Panc1 (cell line): Measurements from ENCODE around the gene WASF3. TPM values are rescaled to one million over a fixed set of nuclear protein-coding genes. Genes with fewer than 3 reads are reported as not detected.

Experiments
- ATAC-seq: fragments of 200-7000 bp; cut with Tn5 transposase; 2 replicates; pipeline ENCODE4 v1.9.1; 2020; ENCODE audit warnings: mild to moderate bottlenecking, moderate library complexity
- BruUV-seq: library from RNA; stranded (reverse); fragments of 400-500 nt; replicated peaks from 2 replicates; lab custom pipeline; 2021; lab: Mats Ljungman, UMichigan
- CTCF ChIA-PET: fragments of 300-600 bp; sonication (Branson Sonifier 250); formaldehyde crosslinking; loops from one replicate; lab custom pipeline; 2022; ENCODE audit warnings: antibody characterized with exemption; lab: Charles Lee
- POLR2A ChIA-PET: fragments of 300-600 bp; sonication (Branson Sonifier 250); formaldehyde crosslinking; loops from one replicate; lab custom pipeline; 2022; ENCODE audit warnings: antibody characterized with exemption; lab: Charles Lee
- DNase-seq: peaks from one replicate; pipeline ENCODE4 v3.0.0-alpha.2; 2010; ENCODE audit warnings: low read depth, low spot score
- H3K27ac ChIP-seq: 2 replicates; pipeline ENCODE4 v1.5.1; 2011; ENCODE audit warnings: mild to moderate bottlenecking, low read length, inconsistent platforms
- H3K27me3 ChIP-seq: fragments of 200-500 bp; sonication (Bioruptor generic); 2 replicates; pipeline ENCODE4 v1.6.0; 2014; ENCODE audit warnings: low read length, inconsistent platforms; ENCODE audit not compliant: control insufficient read depth, insufficient read depth
- H3K36me3 ChIP-seq: fragments of 200-500 bp; sonication (Bioruptor generic); 2 replicates; pipeline ENCODE4 v1.5.1; 2014; ENCODE audit warnings: inconsistent platforms, mild to moderate bottlenecking, low read length, moderate library complexity; ENCODE audit not compliant: control insufficient read depth, insufficient read depth
- H3K4me1 ChIP-seq: 2 replicates; pipeline ENCODE4 v1.5.1; 2011; ENCODE audit warnings: inconsistent platforms, mild to moderate bottlenecking, low read length, moderate library complexity; ENCODE audit not compliant: control insufficient read depth, insufficient read depth
- H3K4me3 ChIP-seq, 2 experiments: 2 replicates each; pipeline ENCODE4 v1.5.1; 2011 to 2012; ENCODE audit warnings: low read depth in 2 of 2, low read length in 2 of 2, mild to moderate bottlenecking in 2 of 2, inconsistent platforms in 1 of 2, moderate library complexity in 1 of 2
- H3K9me3 ChIP-seq: fragments of 200-500 bp; sonication (Bioruptor generic); 2 replicates; pipeline ENCODE4 v1.5.1; 2014; ENCODE audit warnings: low read depth, mild to moderate bottlenecking, inconsistent platforms, low read length, moderate library complexity; ENCODE audit not compliant: control insufficient read depth, insufficient read depth
- POLR2AphosphoS5 ChIP-seq: IDR thresholded peaks from 2 replicates; pipeline ENCODE4 v1.6.1; 2012; ENCODE audit warnings: mild to moderate bottlenecking, low read depth, low read length, moderate library complexity
- SIN3A ChIP-seq: IDR thresholded peaks from 2 replicates; pipeline ENCODE4 v1.6.1; 2012; ENCODE audit warnings: low read depth, mild to moderate bottlenecking, low read length, moderate library complexity, borderline replicate concordance; ENCODE audit not compliant: insufficient read depth
- TCF7L2 ChIP-seq: IDR thresholded peaks from 2 replicates; pipeline ENCODE4 v1.6.1; 2011; ENCODE audit warnings: mild to moderate bottlenecking, low read depth, low read length, inconsistent platforms
- in situ Hi-C: cut with HindIII; loops from 2 replicates; pipeline ENCODE4 v1.10.0; 2016; ENCODE audit warnings: low sequenced_read_pairs, low pct_unique_long_range_greater_than_20kb
- intact Hi-C: fragments of 100-400 bp; cut with micrococcal nuclease; formaldehyde crosslinking; loops from one replicate; pipeline ENCODE4 v1.10.0; 2022; ENCODE audit not compliant: unreplicated experiment
- total RNA-seq: library from RNA; stranded (reverse); gene quantifications from one replicate; pipeline ENCODE4 v1.2.1, GENCODE V29; 2021; ENCODE audit not compliant: unreplicated experiment
- TF ChIP-seq, protein P1 (sequence below): fragments of 450-650 bp; IDR thresholded peaks from 2 replicates; pipeline ENCODE4 v1.5.1; 2017; ENCODE audit warnings: mild to moderate bottlenecking
- TF ChIP-seq, protein P2 (sequence below), 2 experiments: IDR thresholded peaks; 2 replicates each; pipeline ENCODE4 v1.6.1; 2011 to 2012; ENCODE audit warnings: low read depth in 2 of 2, control low read depth in 1 of 2, low read length in 1 of 2, mild to moderate bottlenecking in 1 of 2, moderate library complexity in 1 of 2; ENCODE audit not compliant: insufficient read depth in 1 of 2

The WASF3 gene
- total RNA-seq, 1 experiment from 2014 or later: 20.2 TPM

DNA sequence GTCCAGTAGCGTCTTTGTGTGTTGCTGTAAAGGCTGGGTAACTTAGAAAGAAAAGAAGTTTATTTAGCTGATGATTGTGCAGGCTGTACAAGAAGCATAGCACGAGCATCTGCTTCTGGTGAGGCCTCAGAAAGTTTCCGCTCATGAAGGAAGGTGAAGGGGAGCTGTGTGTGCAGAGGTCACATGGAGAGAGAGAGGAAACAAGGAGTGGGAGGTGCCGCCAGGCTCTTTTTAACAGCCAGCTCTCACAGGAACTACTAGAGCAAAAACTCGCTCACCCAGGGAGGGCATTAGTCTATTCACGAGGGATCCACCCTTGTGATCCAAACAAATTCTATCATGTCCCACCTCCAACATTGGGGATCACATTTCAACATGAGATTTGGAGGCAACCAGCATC is 103.3 kb downstream of the WASF3 start:
- no peak for TF ChIP-seq SIN3A
- TF ChIP-seq, protein P1, sequence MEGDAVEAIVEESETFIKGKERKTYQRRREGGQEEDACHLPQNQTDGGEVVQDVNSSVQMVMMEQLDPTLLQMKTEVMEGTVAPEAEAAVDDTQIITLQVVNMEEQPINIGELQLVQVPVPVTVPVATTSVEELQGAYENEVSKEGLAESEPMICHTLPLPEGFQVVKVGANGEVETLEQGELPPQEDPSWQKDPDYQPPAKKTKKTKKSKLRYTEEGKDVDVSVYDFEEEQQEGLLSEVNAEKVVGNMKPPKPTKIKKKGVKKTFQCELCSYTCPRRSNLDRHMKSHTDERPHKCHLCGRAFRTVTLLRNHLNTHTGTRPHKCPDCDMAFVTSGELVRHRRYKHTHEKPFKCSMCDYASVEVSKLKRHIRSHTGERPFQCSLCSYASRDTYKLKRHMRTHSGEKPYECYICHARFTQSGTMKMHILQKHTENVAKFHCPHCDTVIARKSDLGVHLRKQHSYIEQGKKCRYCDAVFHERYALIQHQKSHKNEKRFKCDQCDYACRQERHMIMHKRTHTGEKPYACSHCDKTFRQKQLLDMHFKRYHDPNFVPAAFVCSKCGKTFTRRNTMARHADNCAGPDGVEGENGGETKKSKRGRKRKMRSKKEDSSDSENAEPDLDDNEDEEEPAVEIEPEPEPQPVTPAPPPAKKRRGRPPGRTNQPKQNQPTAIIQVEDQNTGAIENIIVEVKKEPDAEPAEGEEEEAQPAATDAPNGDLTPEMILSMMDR: no peak
- H3K27me3 ChIP-seq: no peaks in the 10 kb centered on the region
- no peak for DNase-seq
- no peaks in the 10 kb centered on the region for H3K36me3 ChIP-seq
- CTCF ChIA-PET: no interaction called here
- in situ Hi-C loops (no loop called here), intact Hi-C loops (no loop called here)
- no peaks in the 10 kb centered on the region for H3K4me1 ChIP-seq
- POLR2A ChIA-PET: no interaction called here
- no peak overlapping the region for H3K4me3 ChIP-seq
- no peaks in the 10 kb centered on the region for H3K9me3 ChIP-seq
- BruUV-seq: no TSS peak
- no peak overlapping the region for H3K27ac ChIP-seq
- no peak for ATAC-seq

DNA sequence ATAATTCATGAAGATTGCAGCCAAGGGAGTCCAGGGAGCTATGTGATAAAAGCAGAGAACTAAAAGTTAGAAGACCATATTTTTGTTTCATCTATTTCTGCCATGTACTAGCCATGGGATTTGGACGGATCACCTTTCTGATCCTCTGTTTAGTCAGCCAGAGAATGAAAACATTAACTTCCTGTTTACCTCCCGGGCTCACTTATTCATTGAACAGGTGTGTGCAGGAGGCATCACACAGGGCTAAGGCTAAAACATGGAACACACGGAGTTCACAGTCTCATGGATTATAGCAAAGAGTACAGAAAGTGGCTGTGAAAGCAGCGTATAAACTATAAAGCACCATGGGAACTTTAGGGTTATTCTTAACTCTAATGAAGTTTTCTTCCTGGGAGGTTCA is 106.3 kb downstream of the WASF3 start:
- DNase-seq: no peak
- BruUV-seq: no TSS peak
- Histone ChIP-seq H3K4me3 (no peak overlapping the region), H3K4me1 (no peaks in the 10 kb centered on the region), H3K9me3 (no peaks in the 10 kb centered on the region), H3K36me3 (no peaks in the 10 kb centered on the region), H3K27me3 (no peaks in the 10 kb centered on the region), H3K27ac (no peak overlapping the region)
- POLR2A ChIA-PET: no interaction called here
- intact Hi-C loops (no loop called here), in situ Hi-C loops (no loop called here)
- no peak for ATAC-seq
- TF ChIP-seq, protein P1: no peak
- TF ChIP-seq TCF7L2: no peak
- TF ChIP-seq, protein P2, sequence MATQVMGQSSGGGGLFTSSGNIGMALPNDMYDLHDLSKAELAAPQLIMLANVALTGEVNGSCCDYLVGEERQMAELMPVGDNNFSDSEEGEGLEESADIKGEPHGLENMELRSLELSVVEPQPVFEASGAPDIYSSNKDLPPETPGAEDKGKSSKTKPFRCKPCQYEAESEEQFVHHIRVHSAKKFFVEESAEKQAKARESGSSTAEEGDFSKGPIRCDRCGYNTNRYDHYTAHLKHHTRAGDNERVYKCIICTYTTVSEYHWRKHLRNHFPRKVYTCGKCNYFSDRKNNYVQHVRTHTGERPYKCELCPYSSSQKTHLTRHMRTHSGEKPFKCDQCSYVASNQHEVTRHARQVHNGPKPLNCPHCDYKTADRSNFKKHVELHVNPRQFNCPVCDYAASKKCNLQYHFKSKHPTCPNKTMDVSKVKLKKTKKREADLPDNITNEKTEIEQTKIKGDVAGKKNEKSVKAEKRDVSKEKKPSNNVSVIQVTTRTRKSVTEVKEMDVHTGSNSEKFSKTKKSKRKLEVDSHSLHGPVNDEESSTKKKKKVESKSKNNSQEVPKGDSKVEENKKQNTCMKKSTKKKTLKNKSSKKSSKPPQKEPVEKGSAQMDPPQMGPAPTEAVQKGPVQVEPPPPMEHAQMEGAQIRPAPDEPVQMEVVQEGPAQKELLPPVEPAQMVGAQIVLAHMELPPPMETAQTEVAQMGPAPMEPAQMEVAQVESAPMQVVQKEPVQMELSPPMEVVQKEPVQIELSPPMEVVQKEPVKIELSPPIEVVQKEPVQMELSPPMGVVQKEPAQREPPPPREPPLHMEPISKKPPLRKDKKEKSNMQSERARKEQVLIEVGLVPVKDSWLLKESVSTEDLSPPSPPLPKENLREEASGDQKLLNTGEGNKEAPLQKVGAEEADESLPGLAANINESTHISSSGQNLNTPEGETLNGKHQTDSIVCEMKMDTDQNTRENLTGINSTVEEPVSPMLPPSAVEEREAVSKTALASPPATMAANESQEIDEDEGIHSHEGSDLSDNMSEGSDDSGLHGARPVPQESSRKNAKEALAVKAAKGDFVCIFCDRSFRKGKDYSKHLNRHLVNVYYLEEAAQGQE (IDR thresholded peaks at IDR 0.05; ENCODE audit: insufficient read depth in 1 of 2, low read depth in 2 of 2, low read length in 1 of 2): no peak
- TF ChIP-seq POLR2AphosphoS5: no peak
- no peak for TF ChIP-seq SIN3A
- CTCF ChIA-PET: no interaction called here
